SK-N-SH treated with all-trans-retinoic acid at 6 μM for 48 hours (cell line): ENCODE results near the gene SAG.

Experiments used
- ATAC-seq: fragments of 200-7000 bp; cut with Tn5 transposase; 3 replicates; pipeline ENCODE4 v1.9.1; 2020; ENCODE audit warnings: mild to moderate bottlenecking, moderate library complexity
- ARNTL ChIP-seq: fragments of 450-650 bp; formaldehyde crosslinking; IDR thresholded peaks from 2 replicates; pipeline ENCODE4 v1.5.0; 2020; ENCODE audit warnings: low read depth, mild to moderate bottlenecking, moderate library complexity, borderline replicate concordance
- BACH2 ChIP-seq: fragments of 250-450 bp; sonication (Bioruptor Pico); IDR thresholded peaks from 2 replicates; pipeline ENCODE4 v1.9.0; 2021; ENCODE audit warnings: mild to moderate bottlenecking, borderline replicate concordance
- CREB5 ChIP-seq: fragments of 250-450 bp; sonication (Bioruptor Pico); IDR thresholded peaks from 2 replicates; pipeline ENCODE4 v1.5.1; 2020; ENCODE audit warnings: low read depth, mild to moderate bottlenecking, moderate library complexity
- CSDC2 ChIP-seq: fragments of 250-450 bp; sonication (Bioruptor Pico); IDR thresholded peaks from 2 replicates; pipeline ENCODE4 v1.5.0; 2020; ENCODE audit warnings: mild to moderate bottlenecking, moderate library complexity
- GLIS3 ChIP-seq: fragments of 250-450 bp; sonication (Bioruptor Pico); IDR thresholded peaks from 2 replicates; pipeline ENCODE4 v1.5.0; 2020; ENCODE audit warnings: mild to moderate bottlenecking, moderate library complexity
- ISL1 ChIP-seq: fragments of 250-450 bp; sonication (Bioruptor Pico); IDR thresholded peaks from 2 replicates; pipeline ENCODE4 v2.1.2; 2022; ENCODE audit warnings: mild to moderate bottlenecking, moderate library complexity
- OSR1 ChIP-seq: fragments of 250-450 bp; sonication (Bioruptor Pico); IDR thresholded peaks from 2 replicates; pipeline ENCODE4 v1.8.0; 2022; ENCODE audit warnings: moderate library complexity, mild to moderate bottlenecking, inconsistent platforms
- PATZ1 ChIP-seq: fragments of 250-450 bp; sonication (Bioruptor Pico); IDR thresholded peaks from 2 replicates; pipeline ENCODE4 v1.8.0; 2020; ENCODE audit warnings: mild to moderate bottlenecking, moderate library complexity, borderline replicate concordance
- POU6F1 ChIP-seq: fragments of 250-450 bp; sonication (Bioruptor Pico); IDR thresholded peaks from 2 replicates; pipeline ENCODE4 v1.8.0; 2021; ENCODE audit warnings: low read depth, mild to moderate bottlenecking, moderate library complexity, borderline replicate concordance
- PPARA ChIP-seq: fragments of 250-450 bp; sonication (Bioruptor Pico); IDR thresholded peaks from 2 replicates; pipeline ENCODE4 v1.5.0; 2020; ENCODE audit warnings: mild to moderate bottlenecking, borderline replicate concordance
- TCF4 ChIP-seq: fragments of 250-450 bp; sonication (Bioruptor Pico); IDR thresholded peaks from 2 replicates; pipeline ENCODE4 v1.8.0; 2021; ENCODE audit warnings: mild to moderate bottlenecking, moderate library complexity, borderline replicate concordance
- TOX ChIP-seq: fragments of 250-450 bp; sonication (Bioruptor Pico); IDR thresholded peaks from 2 replicates; pipeline ENCODE4 v1.8.0; 2021; ENCODE audit warnings: mild to moderate bottlenecking, moderate library complexity, borderline replicate concordance
- TSHZ2 ChIP-seq: fragments of 250-450 bp; sonication (Bioruptor Pico); IDR thresholded peaks from 2 replicates; pipeline ENCODE4 v1.5.0; 2020; ENCODE audit warnings: mild to moderate bottlenecking, moderate library complexity
- ZC3H10 ChIP-seq: fragments of 250-450 bp; sonication (Bioruptor Pico); IDR thresholded peaks from 2 replicates; pipeline ENCODE4 v1.5.1; 2021; ENCODE audit warnings: mild to moderate bottlenecking, moderate library complexity
- ZFP3 ChIP-seq: fragments of 250-450 bp; sonication (Bioruptor Pico); IDR thresholded peaks from 2 replicates; pipeline ENCODE4 v1.5.0; 2020; ENCODE audit warnings: mild to moderate bottlenecking, moderate library complexity
- ZFP30 ChIP-seq: fragments of 450-650 bp; formaldehyde crosslinking; IDR thresholded peaks from 2 replicates; pipeline ENCODE4 v1.5.0; 2022; ENCODE audit warnings: mild to moderate bottlenecking, moderate library complexity
- ZNF565 ChIP-seq: fragments of 450-650 bp; formaldehyde crosslinking; conservative IDR thresholded peaks from 2 replicates; pipeline ENCODE4 v1.5.0; 2020; ENCODE audit warnings: low read depth, mild to moderate bottlenecking, moderate library complexity
- ZNF70 ChIP-seq: fragments of 450-650 bp; formaldehyde crosslinking; IDR thresholded peaks from 2 replicates; pipeline ENCODE4 v1.5.0; 2020; ENCODE audit warnings: mild to moderate bottlenecking, moderate library complexity

Gene SAG

GRCh38 chr2:233386382-233387041, 78.9 kb downstream of the SAG start:
- TF ChIP-seq ZFP30 (CRISPR knock-in tag) (no peak), ZFP3 (CRISPR knock-in tag) (peak; percentile 31; the same call in 1 of the 2 replicates), POU6F1 (CRISPR knock-in tag) (no peak), OSR1 (no peak)
- peak; percentile 57 for ATAC-seq

GRCh38 chr2:233387225-233387624, 79.6 kb downstream of the SAG start:
- no peak for ATAC-seq
- TF ChIP-seq CSDC2 (CRISPR knock-in tag) (peak; percentile 75; the same call in 1 of the 2 replicates), TOX (no peak), TSHZ2 (CRISPR knock-in tag) (no peak)

GRCh38 chr2:233387667-233388528, 80.3 kb downstream of the SAG start:
- ATAC-seq, result peak; percentile 95
- TF ChIP-seq TCF4 (CRISPR knock-in tag), result peak; percentile 11
- no peak for TF ChIP-seq GLIS3 (CRISPR knock-in tag)
- TF ChIP-seq OSR1, result no peak
- TF ChIP-seq POU6F1 (CRISPR knock-in tag), result no peak
- peak; percentile 46; the same call in 1 of the 2 replicates for TF ChIP-seq CSDC2 (CRISPR knock-in tag)
- TF ChIP-seq ZFP3 (CRISPR knock-in tag), result peak; percentile 62; the same call in 1 of the 2 replicates

GRCh38 chr2:233389601-233390125, 82.0 kb downstream of the SAG start:
- TF ChIP-seq TOX (no peak), ZNF565 (CRISPR knock-in tag) (no peak), ZNF70 (CRISPR knock-in tag) (no peak), ZFP3 (CRISPR knock-in tag) (no peak), BACH2 (CRISPR knock-in tag) (no peak), ZC3H10 (no peak), OSR1 (no peak), PATZ1 (no peak), POU6F1 (CRISPR knock-in tag) (no peak), ISL1 (no peak), PPARA (no peak), CREB5 (no peak), ARNTL (CRISPR knock-in tag) (no peak)
- no peak for ATAC-seq
